GM19438 (cell line): ENCODE results near the gene ZNF281.
"Not testable (repeated sequence)": the region's sequence is repeated elsewhere in the genome, so short reads cannot be mapped to it uniquely, and the experiment has no call there.

Experiments used
- ATAC-seq: cut with Tn5 transposase; IDR thresholded peaks from one replicate; pipeline ENCODE4 v1.9.1; 2021; ENCODE audit warnings: low read depth; ENCODE audit not compliant: unreplicated experiment

The ZNF281 gene

GRCh38 chr1:200365897-200366426 lies 43.9 kb downstream of the ZNF281 start:
- no peak for ATAC-seq

- ATAC-seq = no peak
Observed at GRCh38 chr1:200364831-200365230, 45.0 kb downstream of the ZNF281 start.

GRCh38 chr1:200364091-200364759 lies 45.6 kb downstream of the ZNF281 start:
- ATAC-seq = no peak

- no peak for ATAC-seq
Observed at GRCh38 chr1:200363264-200363933, 46.4 kb downstream of the ZNF281 start.

- no peak for ATAC-seq
Observed at GRCh38 chr1:200362421-200362820, 47.4 kb downstream of the ZNF281 start.

GRCh38 chr1:200359610-200360163 lies 50.1 kb downstream of the ZNF281 start:
- no peak for ATAC-seq

GRCh38 chr1:200357925-200358324 lies 51.9 kb downstream of the ZNF281 start:
- ATAC-seq = not testable (repeated sequence)

- ATAC-seq = no peak
Observed at GRCh38 chr1:200355801-200356200, 54.0 kb downstream of the ZNF281 start.
